Activated CD4-positive, alpha-beta memory T cell treated with anti-CD3 and anti-CD28 coated beads, Interleukin-2, amount 10 ng/mL, durations not matched to agents 7 days and 5 days (primary cell): ENCODE results near the gene AIG1. TPM values are rescaled to one million over a fixed set of nuclear protein-coding genes. Genes with fewer than 3 reads are reported as not detected.
"Not testable (repeated sequence)": the region's sequence is repeated elsewhere in the genome, so short reads cannot be mapped to it uniquely, and the experiment has no call there.

Experiments
- CTCF ChIA-PET: fragments of 350-600 bp; sonication (Branson Sonifier 250); formaldehyde crosslinking; loops from one replicate; lab custom pipeline; 2021; ENCODE audit warnings: antibody characterized with exemption, inconsistent platforms; lab: Charles Lee
- POLR2A ChIA-PET: fragments of 350-600 bp; sonication (Branson Sonifier 250); formaldehyde crosslinking; loops from one replicate; lab custom pipeline; 2021; ENCODE audit warnings: antibody characterized with exemption; lab: Charles Lee
- DNase-seq: peaks from one replicate; pipeline ENCODE4 v3.0.0-alpha.2; 2020
- H3K27ac Mint-ChIP-seq: one replicate; pipeline ENCODE4 v1.8.0; 2021; ENCODE audit warnings: mild to moderate bottlenecking, mixed read lengths
- H3K27me3 Mint-ChIP-seq: one replicate; pipeline ENCODE4 v1.8.0; 2021; ENCODE audit warnings: mixed read lengths
- H3K36me3 Mint-ChIP-seq: one replicate; pipeline ENCODE4 v1.8.0; 2021; ENCODE audit warnings: low read depth, mixed read lengths
- H3K4me1 Mint-ChIP-seq: one replicate; pipeline ENCODE4 v1.8.0; 2021; ENCODE audit warnings: mixed read lengths
- H3K4me3 Mint-ChIP-seq: one replicate; pipeline ENCODE4 v1.8.0; 2021; ENCODE audit warnings: mild to moderate bottlenecking, mixed read lengths
- H3K9me3 Mint-ChIP-seq: one replicate; pipeline ENCODE4 v1.8.0; 2021; ENCODE audit warnings: mixed read lengths
- total RNA-seq, 2 experiments: library from RNA; stranded (reverse); gene quantifications; one replicate each; pipeline ENCODE4 v1.2.3, GENCODE V29; 2021

Gene AIG1
- total RNA-seq, 2 experiments from 2014 or later, result 8.4 to 9.9 TPM

- H3K27me3 Mint-ChIP-seq, result no peaks in the 10 kb centered on the region
- no peak overlapping the region for H3K27ac Mint-ChIP-seq
- ChIA-PET POLR2A (no interaction called here), CTCF (no interaction called here)
- H3K4me1 Mint-ChIP-seq, result peaks cover 9% of the 10 kb centered on the region
- peaks cover 2% of the 10 kb centered on the region for H3K9me3 Mint-ChIP-seq
- no peak overlapping the region for H3K4me3 Mint-ChIP-seq
- no peak for DNase-seq
- H3K36me3 Mint-ChIP-seq, result no peaks in the 10 kb centered on the region
These were observed 275.2 kb downstream of the AIG1 start for GRCh38 chr6:143335865-143336264.

GRCh38 chr6:143336446-143337152, 275.9 kb downstream of the AIG1 start:
- Mint-ChIP-seq H3K4me3 (no peak overlapping the region), H3K4me1 (peaks cover 9% of the 10 kb centered on the region), H3K9me3 (no peaks in the 10 kb centered on the region), H3K36me3 (no peaks in the 10 kb centered on the region), H3K27me3 (no peaks in the 10 kb centered on the region), H3K27ac (no peak overlapping the region)
- ChIA-PET POLR2A (no interaction called here), CTCF (interaction anchor here (1.2 to 2.1 kb wide), 4 partner anchors 7 to 644 kb away, joined by 3 to 14 read pairs (median 6); no protein-coding TSS in a partner anchor)
- no peak for DNase-seq

GRCh38 chr6:143337201-143337949, 276.7 kb downstream of the AIG1 start:
- POLR2A ChIA-PET, result no interaction called here
- peak; percentile 47 for DNase-seq
- Mint-ChIP-seq H3K36me3 (no peaks in the 10 kb centered on the region), H3K9me3 (no peaks in the 10 kb centered on the region), H3K27ac (no peak overlapping the region), H3K27me3 (no peaks in the 10 kb centered on the region), H3K4me1 (peaks cover 9% of the 10 kb centered on the region), H3K4me3 (no peak overlapping the region)
- CTCF ChIA-PET, result interaction anchor here (1.2 to 2.1 kb wide), 4 partner anchors 8 to 645 kb away, joined by 3 to 14 read pairs (median 6); no protein-coding TSS in a partner anchor

- peaks cover 9% of the 10 kb centered on the region for H3K4me1 Mint-ChIP-seq
- no peaks in the 10 kb centered on the region for H3K27me3 Mint-ChIP-seq
- H3K36me3 Mint-ChIP-seq, result no peaks in the 10 kb centered on the region
- ChIA-PET CTCF (no interaction called here), POLR2A (no interaction called here)
- no peaks in the 10 kb centered on the region for H3K9me3 Mint-ChIP-seq
- no peak overlapping the region for H3K27ac Mint-ChIP-seq
- no peak for DNase-seq
- H3K4me3 Mint-ChIP-seq, result no peak overlapping the region
These were observed 278.5 kb downstream of the AIG1 start for GRCh38 chr6:143339223-143339622.

GRCh38 chr6:143345477-143345876, 284.8 kb downstream of the AIG1 start:
- CTCF ChIA-PET, result not testable (repeated sequence)

GRCh38 chr6:143346004-143346403, 285.3 kb downstream of the AIG1 start:
- Mint-ChIP-seq H3K27ac (no peak overlapping the region), H3K36me3 (no peaks in the 10 kb centered on the region), H3K9me3 (no peaks in the 10 kb centered on the region), H3K4me3 (no peak overlapping the region), H3K4me1 (no peaks in the 10 kb centered on the region), H3K27me3 (peaks cover 4% of the 10 kb centered on the region)
- CTCF ChIA-PET, result no interaction called here
- no peak for DNase-seq
- POLR2A ChIA-PET, result no interaction called here

More at GRCh38 chr6:143345477-143345876, 284.8 kb downstream of the AIG1 start:
- H3K27ac Mint-ChIP-seq, POLR2A ChIA-PET, H3K36me3 Mint-ChIP-seq, DNase-seq, H3K27me3 Mint-ChIP-seq, H3K4me3 Mint-ChIP-seq, H3K4me1 Mint-ChIP-seq, H3K9me3 Mint-ChIP-seq: not testable (repeated sequence)

GRCh38 chr6:143348531-143348930, 287.8 kb downstream of the AIG1 start:
- no peaks in the 10 kb centered on the region for H3K4me1 Mint-ChIP-seq
- ChIA-PET POLR2A (no interaction called here), CTCF (interaction anchor here (2.0 kb wide), 1 partner anchor 11 kb away, joined by 6 read pairs; no protein-coding TSS in a partner anchor)
- peaks cover 7% of the 10 kb centered on the region for H3K27me3 Mint-ChIP-seq
- H3K9me3 Mint-ChIP-seq, result no peaks in the 10 kb centered on the region
- H3K4me3 Mint-ChIP-seq, result no peak overlapping the region
- H3K36me3 Mint-ChIP-seq, result no peaks in the 10 kb centered on the region
- H3K27ac Mint-ChIP-seq, result no peak overlapping the region
- DNase-seq, result no peak

- Mint-ChIP-seq H3K27me3 (peaks cover 7% of the 10 kb centered on the region), H3K4me1 (no peaks in the 10 kb centered on the region), H3K4me3 (no peak overlapping the region), H3K27ac (no peak overlapping the region), H3K36me3 (no peaks in the 10 kb centered on the region), H3K9me3 (no peaks in the 10 kb centered on the region)
- DNase-seq, result no peak
- POLR2A ChIA-PET, result no interaction called here
- CTCF ChIA-PET, result interaction anchor here (2.0 kb wide), 1 partner anchor 12 kb away, joined by 6 read pairs; no protein-coding TSS in a partner anchor
These were observed 288.8 kb downstream of the AIG1 start for GRCh38 chr6:143349530-143349929.

GRCh38 chr6:143356101-143356880, 295.6 kb downstream of the AIG1 start:
- H3K4me1 Mint-ChIP-seq, result no peaks in the 10 kb centered on the region
- POLR2A ChIA-PET, result no interaction called here
- CTCF ChIA-PET, result no interaction called here
- no peaks in the 10 kb centered on the region for H3K36me3 Mint-ChIP-seq
- no peaks in the 10 kb centered on the region for H3K9me3 Mint-ChIP-seq
- H3K4me3 Mint-ChIP-seq, result no peak overlapping the region
- DNase-seq, result no peak
- no peak overlapping the region for H3K27ac Mint-ChIP-seq
- peaks cover 5% of the 10 kb centered on the region for H3K27me3 Mint-ChIP-seq

GRCh38 chr6:143357152-143357551, 296.5 kb downstream of the AIG1 start:
- CTCF ChIA-PET, result interaction anchor here (0.6 kb wide), 1 partner anchor 18 kb away, joined by 3 read pairs; no protein-coding TSS in a partner anchor
- H3K36me3 Mint-ChIP-seq, result no peaks in the 10 kb centered on the region
- H3K27me3 Mint-ChIP-seq, result peaks cover 2% of the 10 kb centered on the region

GRCh38 chr6:143357561-143358255, 297.0 kb downstream of the AIG1 start:
- H3K9me3 Mint-ChIP-seq, result no peaks in the 10 kb centered on the region
- peaks cover 2% of the 10 kb centered on the region for H3K27me3 Mint-ChIP-seq
- H3K27ac Mint-ChIP-seq, result no peak overlapping the region
- DNase-seq, result no peak
- no peaks in the 10 kb centered on the region for H3K4me1 Mint-ChIP-seq
- ChIA-PET CTCF (no interaction called here), POLR2A (no interaction called here)
- H3K36me3 Mint-ChIP-seq, result no peaks in the 10 kb centered on the region
- H3K4me3 Mint-ChIP-seq, result no peak overlapping the region

More at GRCh38 chr6:143357152-143357551, 296.5 kb downstream of the AIG1 start:
- no peaks in the 10 kb centered on the region for H3K9me3 Mint-ChIP-seq
- no peak overlapping the region for H3K27ac Mint-ChIP-seq
- no peaks in the 10 kb centered on the region for H3K4me1 Mint-ChIP-seq
- H3K4me3 Mint-ChIP-seq, result no peak overlapping the region
- no peak for DNase-seq
- POLR2A ChIA-PET, result no interaction called here

- Mint-ChIP-seq H3K4me3 (no peak overlapping the region), H3K9me3 (no peaks in the 10 kb centered on the region), H3K36me3 (no peaks in the 10 kb centered on the region), H3K4me1 (no peaks in the 10 kb centered on the region), H3K27me3 (peaks cover 2% of the 10 kb centered on the region), H3K27ac (no peak overlapping the region)
- POLR2A ChIA-PET, result no interaction called here
- CTCF ChIA-PET, result no interaction called here
- no peak for DNase-seq
These were observed 301.0 kb downstream of the AIG1 start for GRCh38 chr6:143361536-143362191.
